HG03064 (cell line): Measurements from ENCODE around the gene TMEM87A.
"Not testable (repeated sequence)": the region's sequence is repeated elsewhere in the genome, so short reads cannot be mapped to it uniquely, and the experiment has no call there.

Experiments used
- ATAC-seq: cut with Tn5 transposase; IDR thresholded peaks from one replicate; pipeline ENCODE4 v1.9.1; 2021; ENCODE audit warnings: low read depth; ENCODE audit not compliant: unreplicated experiment

Gene TMEM87A, protein sequence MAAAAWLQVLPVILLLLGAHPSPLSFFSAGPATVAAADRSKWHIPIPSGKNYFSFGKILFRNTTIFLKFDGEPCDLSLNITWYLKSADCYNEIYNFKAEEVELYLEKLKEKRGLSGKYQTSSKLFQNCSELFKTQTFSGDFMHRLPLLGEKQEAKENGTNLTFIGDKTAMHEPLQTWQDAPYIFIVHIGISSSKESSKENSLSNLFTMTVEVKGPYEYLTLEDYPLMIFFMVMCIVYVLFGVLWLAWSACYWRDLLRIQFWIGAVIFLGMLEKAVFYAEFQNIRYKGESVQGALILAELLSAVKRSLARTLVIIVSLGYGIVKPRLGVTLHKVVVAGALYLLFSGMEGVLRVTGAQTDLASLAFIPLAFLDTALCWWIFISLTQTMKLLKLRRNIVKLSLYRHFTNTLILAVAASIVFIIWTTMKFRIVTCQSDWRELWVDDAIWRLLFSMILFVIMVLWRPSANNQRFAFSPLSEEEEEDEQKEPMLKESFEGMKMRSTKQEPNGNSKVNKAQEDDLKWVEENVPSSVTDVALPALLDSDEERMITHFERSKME

DNA sequence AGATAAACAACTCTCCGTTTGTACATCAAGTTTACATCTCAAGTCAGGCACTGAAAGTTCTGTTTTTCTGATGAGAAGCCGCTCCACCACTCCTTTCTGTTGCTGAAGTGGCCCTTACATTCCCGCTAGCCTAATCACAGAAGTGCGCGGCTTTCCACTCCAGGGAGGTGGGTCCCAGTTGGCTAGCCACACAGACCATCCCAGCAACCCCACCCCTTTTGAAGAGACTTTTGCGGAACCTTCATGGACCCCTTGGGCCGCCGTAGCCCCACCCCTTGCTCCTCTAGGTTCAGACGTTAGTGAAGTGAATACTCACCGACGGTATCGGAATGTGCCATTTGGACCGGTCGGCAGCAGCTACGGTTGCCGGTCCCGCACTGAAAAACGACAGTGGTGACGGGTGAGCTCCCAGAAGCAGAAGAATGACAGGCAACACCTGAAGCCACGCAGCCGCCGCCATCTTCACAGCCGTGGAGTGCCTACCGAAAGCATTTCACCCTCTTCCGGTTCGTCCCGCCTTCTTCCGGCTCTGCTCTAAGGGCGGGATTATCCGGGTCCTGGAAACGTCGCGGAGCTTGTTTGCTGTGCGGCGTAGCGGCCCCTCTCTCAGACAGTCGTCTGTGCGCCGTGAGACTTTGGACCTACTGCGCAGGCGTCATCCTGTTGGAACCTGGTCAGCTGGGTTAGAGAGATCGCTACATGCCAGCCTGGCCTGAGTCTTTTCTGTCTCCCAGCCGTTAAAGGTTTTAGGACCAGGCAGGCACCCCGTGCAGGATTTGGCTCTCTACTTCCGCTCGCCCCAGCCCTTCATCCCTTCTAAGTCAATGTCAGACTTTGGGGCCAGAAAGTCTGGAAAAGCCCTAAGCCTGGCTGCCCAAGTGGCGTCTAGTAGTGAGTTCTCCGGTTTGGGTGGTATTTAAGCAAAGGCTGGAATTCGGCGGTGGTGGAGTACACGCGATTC lies at the start of gene TMEM87A, which contains the start of gene GANC:
Gene TMEM87A (minus strand): TSS at position 495 of the 961 bp plus-strand sequence. CDS start 35 bp downstream, at position 460.
Gene GANC (plus strand): TSS at position 263 of the 961 bp plus-strand sequence. CDS start 1,281 bp downstream, outside the sequence.
- peak; percentile 68 for ATAC-seq

DNA sequence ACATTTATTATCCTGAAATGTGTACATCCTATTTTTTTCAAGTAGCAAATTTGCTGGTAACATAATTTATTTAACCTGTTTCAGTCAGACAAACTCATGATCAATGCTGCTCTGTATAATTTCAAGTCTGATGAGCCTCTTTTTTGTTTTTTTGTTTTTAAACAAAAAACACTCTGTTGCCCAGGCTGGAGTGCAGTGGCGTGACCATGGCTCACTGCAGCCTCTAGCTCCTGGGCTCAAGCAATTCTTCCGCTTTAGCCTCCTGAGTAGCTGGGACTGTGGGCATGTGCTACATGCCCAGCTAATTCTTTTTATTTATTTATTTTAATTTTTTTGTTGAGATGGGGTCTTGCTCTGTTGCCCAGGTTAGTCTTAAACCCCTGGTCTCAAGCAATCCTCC lies 46.0 kb upstream of the TMEM87A start:
- ATAC-seq: no peak

DNA sequence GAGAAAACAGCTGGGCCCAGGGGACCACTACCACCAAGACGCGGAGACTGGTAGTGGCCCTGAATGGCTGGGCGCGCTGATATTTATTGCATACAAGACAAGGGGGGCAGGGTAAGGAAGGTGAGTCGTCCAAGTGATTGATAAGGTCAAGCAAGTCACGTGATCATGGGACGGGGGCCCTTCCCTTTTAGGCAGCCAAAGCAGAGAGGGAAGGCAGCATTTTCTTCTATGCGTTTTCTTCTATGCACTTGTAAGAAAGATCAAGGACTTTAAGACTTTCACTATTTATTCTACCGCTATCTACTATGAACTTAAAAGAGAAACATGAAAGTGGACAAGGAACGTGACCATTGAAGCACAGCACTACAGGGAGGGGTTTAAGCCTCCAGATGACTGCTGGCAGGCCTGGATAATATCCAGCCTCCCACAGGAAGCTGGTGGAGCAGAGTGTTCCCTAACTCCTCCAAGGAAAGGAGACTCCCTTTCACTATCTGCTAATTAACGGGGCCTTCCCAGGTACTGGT lies 43.1 kb upstream of the TMEM87A start:
- not testable (repeated sequence) for ATAC-seq

DNA sequence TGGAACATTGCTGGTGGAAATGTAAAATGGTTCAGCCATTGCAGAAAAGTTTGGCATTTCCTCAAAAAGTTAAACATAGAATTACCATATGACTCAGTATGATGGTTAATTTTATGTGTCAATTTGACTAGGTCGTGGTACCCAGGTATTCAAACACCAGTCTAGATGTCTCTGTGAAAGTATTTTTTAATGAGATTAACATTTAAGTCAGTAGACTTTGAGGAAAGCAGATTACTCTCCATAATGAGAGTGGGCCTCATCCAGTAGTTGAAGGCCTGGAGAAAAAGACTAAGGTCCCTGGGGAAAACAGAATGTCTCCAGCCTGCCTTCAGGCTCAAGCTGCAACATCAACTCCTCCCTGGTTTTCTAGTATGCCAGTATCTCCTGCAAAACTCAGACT lies 42.3 kb upstream of the TMEM87A start:
- no peak for ATAC-seq

DNA sequence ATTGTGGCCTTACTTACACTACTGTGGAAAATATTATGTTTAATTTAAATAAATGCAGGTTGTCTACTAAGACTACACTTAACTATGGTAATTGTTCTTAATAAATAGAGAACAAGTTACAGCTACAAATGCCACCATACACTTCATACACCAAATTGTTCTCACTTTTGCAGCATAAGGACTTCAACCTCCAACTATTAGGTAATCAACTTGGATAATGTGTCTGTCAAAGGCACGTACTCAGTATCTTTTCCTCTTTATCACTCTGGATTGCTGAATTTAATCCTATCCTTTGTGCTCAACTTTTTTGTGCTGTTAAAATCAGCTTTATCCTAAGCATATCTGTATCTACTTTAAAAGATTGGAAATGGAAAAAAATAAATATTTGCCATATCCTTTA lies 41.6 kb upstream of the TMEM87A start:
- ATAC-seq: no peak

DNA sequence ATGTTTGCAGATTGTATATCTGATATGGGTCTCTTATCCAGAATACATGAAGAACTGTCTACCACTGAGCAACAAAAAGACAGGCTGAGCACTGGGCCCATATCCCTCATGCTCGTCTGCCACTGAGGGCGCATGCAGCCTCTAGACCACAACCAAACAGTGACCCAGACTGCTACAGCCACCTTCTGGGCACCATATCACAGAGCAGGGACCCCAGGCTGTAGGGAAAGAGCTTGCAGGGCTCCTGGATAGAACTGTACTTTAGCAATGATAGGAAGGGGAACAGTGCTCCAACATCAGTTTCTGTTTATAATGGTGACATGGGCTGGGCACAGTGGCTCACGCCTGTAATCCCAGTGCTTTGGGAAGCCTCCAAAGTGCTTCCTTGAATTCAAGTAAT lies 40.2 kb upstream of the TMEM87A start:
- ATAC-seq: no peak

DNA sequence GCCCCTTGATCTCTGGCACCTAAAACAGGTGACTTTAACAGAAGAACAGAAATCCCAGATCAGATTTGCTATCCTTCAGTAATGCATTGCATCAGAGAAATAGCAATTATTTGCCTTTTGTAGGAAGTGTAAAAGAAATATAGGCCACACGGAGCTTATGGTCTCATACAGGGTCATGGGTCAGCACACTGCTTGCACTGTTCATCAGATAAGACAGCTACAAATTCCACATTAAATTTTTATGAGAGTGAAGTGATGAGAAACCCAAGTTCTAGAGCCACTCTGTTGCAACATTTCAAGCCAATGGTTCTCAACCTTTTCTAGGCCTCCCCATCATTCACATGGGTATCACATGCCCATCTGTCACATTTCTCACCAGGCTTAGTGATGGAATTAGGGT lies 33.4 kb upstream of the TMEM87A start:
- ATAC-seq: no peak

DNA sequence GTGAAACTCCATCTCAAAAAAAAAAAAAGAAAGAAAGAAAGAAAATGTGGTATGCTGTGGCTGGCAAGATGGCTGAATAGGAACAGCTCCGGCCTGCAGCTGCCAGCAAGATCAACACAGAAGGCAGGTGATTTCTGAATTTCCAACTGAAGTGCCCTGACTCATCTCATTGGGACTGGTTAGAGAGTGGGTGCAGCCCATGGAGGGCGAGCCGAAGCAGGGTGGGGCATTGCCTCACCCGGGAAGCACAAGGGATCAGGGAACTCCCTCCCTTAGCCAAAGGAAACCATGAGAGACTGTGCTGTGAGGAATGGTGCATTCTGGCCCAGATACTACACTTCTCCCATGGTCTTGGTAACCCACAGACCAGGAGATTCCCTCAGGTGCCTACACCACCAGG lies 27.8 kb upstream of the TMEM87A start:
- not testable (repeated sequence) for ATAC-seq

DNA sequence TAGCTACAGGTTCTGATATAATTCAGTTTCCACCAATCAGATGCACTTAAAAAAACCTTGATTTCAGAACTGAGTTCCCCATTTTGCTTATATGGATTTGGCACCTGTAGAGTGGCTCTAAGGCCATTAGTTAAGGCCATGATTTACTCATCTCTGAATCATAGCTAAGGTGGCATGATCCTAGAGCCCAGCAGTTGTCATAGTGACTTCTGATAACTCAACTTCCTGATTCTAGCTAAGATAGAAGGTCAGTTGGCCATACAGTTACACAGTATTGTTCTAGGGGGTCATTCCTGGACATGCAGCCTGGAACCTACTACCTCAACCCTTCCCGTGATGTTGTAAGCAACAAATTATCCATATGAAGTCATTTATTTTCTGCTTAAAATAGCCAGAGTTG lies 15.9 kb upstream of the TMEM87A start:
- ATAC-seq: no peak

DNA sequence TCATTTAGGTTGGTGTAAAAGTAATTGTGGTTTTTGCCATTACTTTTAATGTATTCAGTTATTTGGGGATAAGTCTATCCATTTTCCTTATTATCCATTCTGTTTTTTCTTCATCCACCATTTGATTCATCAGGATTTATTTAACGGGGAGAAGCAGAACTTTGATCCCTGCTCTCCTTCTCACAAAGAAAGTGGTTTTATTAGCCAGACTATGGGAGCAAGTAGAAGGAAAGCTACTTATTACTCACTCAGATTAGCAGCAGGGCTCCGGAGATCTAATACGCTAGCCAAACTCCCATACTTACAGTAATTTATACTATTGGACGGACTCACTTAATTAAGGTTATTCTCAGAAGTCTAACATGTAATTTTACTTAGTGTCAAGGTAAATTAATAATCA lies 14.7 kb upstream of the TMEM87A start:
- no peak for ATAC-seq

DNA sequence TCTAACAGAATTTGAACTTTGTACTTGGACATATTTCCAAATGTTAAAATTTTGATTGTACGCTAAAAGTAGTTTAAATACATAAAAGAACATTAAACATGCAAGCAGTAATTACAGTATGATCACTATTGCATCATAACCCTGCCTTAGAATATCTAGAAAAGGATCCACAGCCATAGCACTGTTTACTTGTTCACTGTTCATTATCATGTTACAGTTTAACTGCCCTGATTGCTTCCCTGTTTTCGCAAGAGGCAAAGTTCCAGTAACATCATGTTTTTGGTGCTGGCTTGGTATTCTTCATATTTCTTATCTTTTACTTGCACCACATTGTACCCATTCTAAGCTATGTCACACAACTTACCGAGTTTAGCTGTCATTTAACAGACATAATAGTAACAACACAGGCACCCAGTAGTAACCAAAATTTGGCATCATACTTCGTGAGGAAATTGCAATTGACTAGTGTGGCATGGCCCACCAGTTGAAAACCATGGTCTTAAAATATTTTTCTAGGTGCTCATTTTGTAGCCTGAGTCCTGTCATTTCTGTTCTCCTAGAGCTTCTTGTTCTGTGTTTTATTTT lies 13.3 kb upstream of the TMEM87A start:
- ATAC-seq: no peak

DNA sequence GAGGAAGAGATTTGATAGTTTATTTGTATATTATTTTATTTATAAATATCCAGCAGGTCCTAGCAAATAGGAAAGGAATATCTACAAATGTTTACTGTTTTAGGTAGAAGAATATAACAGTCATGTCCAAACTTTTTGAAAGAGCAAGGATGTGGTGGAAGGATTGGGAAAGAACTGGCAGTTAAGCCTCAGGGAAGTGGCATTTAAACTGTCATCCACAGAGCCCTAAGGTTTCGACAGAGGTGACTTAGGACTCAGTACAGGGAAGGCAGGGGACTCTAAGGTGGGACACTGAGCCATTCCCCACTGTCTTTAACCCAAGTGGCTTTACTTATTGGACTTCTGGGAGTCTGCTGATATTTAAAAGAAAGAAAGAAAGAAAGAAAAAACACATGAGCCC lies 11.8 kb upstream of the TMEM87A start:
- no peak for ATAC-seq

DNA sequence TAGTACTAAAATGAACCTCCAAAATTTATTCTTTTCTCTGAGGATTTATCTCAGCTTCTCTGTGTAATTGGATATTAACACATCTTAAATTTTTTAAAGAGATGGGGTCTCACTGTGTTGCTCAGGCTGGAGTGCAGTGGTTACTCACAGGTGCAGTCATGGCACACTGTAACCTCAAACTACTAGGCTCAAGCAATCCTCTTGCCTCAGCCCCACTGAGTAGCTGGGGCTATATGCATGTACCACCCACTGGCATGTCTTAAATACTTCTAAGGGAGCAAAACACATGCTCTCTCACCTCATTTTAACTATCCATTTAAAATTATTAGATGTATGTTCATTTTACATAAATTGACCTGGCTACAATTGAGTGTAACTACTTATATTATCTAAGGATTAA lies 11.3 kb upstream of the TMEM87A start:
- no peak for ATAC-seq

DNA sequence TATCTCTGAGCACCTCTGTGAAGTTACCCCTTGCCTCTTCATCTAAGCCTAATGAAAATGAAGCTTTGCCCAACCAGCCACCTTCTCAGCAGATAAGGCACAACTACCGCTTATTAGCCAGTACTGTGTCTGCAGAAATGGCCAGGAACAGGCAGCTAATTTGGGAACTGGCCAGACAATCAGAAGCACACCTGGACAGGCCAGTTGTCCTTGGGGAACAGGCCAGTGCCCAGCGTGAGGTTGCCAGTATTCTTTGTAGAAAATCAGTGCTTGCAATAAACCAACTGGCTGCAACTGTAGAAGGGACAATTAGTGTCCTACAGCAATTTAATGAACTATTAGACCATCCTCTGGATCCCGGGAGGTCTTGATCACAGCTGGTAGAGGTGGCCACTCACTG lies 10.4 kb upstream of the TMEM87A start:
- ATAC-seq: no peak

DNA sequence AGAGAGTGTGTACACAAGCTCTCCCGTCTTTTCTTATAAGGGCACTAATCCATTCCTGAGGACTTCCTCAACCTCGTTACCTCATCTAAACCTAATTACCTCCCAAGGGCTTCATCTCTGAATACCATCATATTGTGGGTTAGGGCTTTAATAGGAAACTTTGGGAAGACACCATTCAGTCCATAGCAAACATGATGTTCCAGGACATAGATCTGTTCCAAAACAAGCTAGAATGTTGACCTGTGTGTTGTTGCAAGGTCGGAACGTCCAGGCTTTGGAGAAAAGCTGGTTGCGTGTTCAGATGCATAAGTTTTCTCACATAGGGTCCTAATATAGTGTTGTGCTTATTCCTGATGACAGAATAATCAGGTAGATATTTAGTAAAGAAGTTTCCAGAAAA lies 9.7 kb upstream of the TMEM87A start:
- ATAC-seq: no peak

DNA sequence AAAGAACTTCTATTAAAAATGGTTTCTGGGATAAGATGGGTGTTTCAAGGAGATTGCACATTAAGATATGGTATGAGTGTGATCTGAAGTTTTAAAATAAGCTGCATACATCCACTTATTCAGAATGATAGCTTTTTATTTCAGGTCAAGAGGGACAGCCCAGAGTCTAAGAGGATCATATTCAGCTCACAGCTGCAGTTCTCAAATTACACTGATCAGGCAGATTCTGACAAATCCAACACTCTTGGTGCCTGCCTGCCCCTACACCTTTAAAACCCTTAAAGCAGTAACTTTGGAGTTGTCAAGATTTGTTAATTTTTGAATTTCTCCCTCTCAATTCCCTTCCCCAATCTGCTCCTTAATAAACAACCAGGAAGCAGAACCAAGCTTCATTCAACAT lies 9.1 kb upstream of the TMEM87A start:
- ATAC-seq: no peak

DNA sequence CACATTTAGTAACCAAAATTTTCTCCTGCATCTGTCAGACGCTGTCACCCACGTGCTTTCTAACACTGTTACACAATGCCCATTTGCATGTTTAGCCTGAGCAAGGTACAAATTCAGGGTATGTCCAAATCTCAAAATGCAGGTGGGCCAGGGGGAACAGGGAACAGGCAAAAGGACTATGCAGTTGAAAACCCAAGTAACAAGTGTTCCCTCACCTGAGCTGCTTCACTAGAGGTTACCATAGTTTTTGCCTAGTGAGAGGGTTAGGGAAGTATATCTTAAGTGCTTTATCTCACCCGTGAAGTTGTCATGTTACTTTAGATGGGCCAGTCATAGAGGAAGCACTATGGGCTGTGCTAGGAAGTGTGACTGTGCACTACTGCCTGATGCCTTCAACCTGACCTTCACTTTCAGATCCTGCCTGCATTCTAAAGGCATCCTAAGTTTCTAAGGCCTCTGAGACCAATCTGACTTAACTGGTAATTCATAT lies 6.0 kb upstream of the TMEM87A start:
- ATAC-seq: no peak

DNA sequence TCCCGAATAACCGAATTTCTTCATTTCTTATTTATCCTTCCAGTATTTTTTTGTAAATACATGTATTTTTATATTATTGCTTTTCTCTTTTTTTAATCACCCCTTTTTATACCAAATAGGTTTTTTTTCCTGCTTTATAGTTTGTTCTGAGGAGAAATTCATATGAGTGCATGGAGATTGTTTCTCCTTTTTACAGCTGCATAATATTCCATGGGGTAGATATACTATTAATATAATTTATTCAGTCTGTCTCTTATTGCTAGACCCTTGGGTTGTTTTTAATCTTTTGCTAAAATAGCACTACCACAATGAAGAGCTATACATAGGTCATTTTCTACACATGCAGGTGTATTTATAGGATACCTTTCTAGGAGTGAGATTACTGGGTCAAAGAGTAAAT lies 3.5 kb upstream of the TMEM87A start:
- ATAC-seq: no peak

DNA sequence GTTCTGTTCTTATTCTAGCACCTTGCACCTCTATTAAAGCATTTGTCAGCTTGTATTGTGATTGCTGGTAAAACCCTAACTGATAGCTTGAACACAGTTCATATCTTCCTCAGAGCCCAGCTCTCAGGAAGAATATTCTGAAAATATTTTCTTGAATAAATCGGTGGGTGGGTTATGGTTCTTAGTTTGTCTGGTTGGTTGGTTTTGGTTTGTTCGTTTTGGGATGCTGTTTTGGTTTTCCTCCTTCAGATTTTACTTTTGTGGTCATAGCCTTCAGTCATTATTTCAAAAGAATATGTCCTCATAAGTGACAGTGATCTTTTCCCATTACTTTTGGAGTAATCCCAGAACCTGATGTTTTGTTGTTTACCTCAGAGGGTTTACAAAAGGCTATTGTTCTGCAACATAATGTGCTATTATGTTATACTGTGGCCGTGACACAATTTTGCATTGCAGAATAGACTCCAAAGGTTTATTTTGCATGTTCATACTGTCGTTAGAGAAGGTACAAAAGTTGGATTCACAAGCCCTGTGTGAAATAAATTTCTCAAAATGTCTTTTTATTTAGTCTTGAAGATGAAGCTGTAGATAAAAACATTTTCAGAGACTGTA lies 2.7 kb upstream of the TMEM87A start:
- no peak for ATAC-seq

DNA sequence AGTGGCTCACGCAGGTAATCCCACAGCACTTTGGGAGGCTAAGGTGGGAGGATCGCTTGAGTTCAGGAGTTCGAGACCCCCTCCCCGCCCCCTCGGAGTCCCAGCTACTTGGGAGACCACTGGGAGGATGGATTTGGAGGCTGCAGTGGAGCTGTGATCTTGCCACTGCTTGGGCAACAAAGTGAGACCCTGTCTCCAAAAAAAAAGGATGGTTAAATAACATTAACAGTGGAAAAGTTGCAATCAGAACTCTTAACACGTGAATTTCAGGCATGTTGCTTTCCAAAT lies 1.4 kb upstream of the TMEM87A start:
- ATAC-seq: no peak
